K562 (cell line): ENCODE measurements around the gene IFFO2. TPM values are rescaled to one million over a fixed set of nuclear protein-coding genes. Genes with fewer than 3 reads are reported as not detected.

Experiments used
- FOXK2 ChIP-seq, 2 experiments: fragments of 450-650 bp; IDR thresholded peaks in 1 of 2; conservative IDR thresholded peaks in 1 of 2; 2 replicates each; pipeline ENCODE4 v1.6.1; 2016; ENCODE audit warnings: low read depth in 2 of 2, mild to moderate bottlenecking in 1 of 2
- GATAD2B ChIP-seq: fragments of 450-650 bp; IDR thresholded peaks from 2 replicates; pipeline ENCODE4 v1.6.1; 2017; ENCODE audit warnings: mild to moderate bottlenecking, borderline replicate concordance
- HDAC3 ChIP-seq: fragments of 450-650 bp; IDR thresholded peaks from 2 replicates; pipeline ENCODE4 v1.6.1; 2018; ENCODE audit warnings: borderline replicate concordance, mild to moderate bottlenecking, moderate library complexity; ENCODE audit not compliant: partially characterized antibody
- HMGN3 ChIP-seq: IDR thresholded peaks from 2 replicates; pipeline ENCODE4 v1.6.1; 2011; ENCODE audit warnings: borderline replicate concordance, low read depth, mild to moderate bottlenecking, mixed read lengths, low read length; ENCODE audit not compliant: insufficient read length; ENCODE audit errors: extremely low read depth
- IRF1 ChIP-seq: sonication (generic); formaldehyde crosslinking; IDR thresholded peaks from 2 replicates; pipeline ENCODE4 v1.8.0; 2022; ENCODE audit warnings: missing genetic modification reagents, mild to moderate bottlenecking, borderline replicate concordance
- MECOM ChIP-seq: fragments of 250-450 bp; sonication (Bioruptor Pico); IDR thresholded peaks from 2 replicates; pipeline ENCODE4 v1.8.0; 2022; ENCODE audit warnings: inconsistent platforms
- PBX2 ChIP-seq, 2 experiments: IDR thresholded peaks in 1 of 2; conservative IDR thresholded peaks in 1 of 2; 2 replicates each; pipeline ENCODE4 v1.6.1; 2016; ENCODE audit warnings: low read depth in 2 of 2, mild to moderate bottlenecking in 1 of 2, missing compliant biosample characterization in 1 of 2, missing genetic modification characterization in 1 of 2, moderate library complexity in 1 of 2
- SPI1 ChIP-seq: IDR thresholded peaks from 2 replicates; pipeline ENCODE4 v1.6.1; 2011; ENCODE audit warnings: low read depth, low read length, control low read depth, borderline replicate concordance
- ZNF143 ChIP-seq: sonication (generic); formaldehyde crosslinking; IDR thresholded peaks from 2 replicates; pipeline ENCODE4 v1.9.0; 2022; ENCODE audit warnings: mild to moderate bottlenecking, missing genetic modification reagents
- ZNF165 ChIP-seq: fragments of 250-450 bp; sonication (Bioruptor Pico); IDR thresholded peaks from 2 replicates; pipeline ENCODE4 v1.4.0; 2020; ENCODE audit warnings: borderline replicate concordance
- ZNF23 ChIP-seq: fragments of 250-450 bp; sonication (Bioruptor Pico); IDR thresholded peaks from 2 replicates; pipeline ENCODE4 v1.4.0; 2020; ENCODE audit warnings: mild to moderate bottlenecking
- polyA plus RNA-seq, 8 experiments: library from polyadenylated mRNA; depleted of rRNA in 4 of 8; stranded (reverse) in 5 of 8; unstranded in 3 of 8; fragments of >200 nt; fragmentation: Nextera tagmentation in 2 of 8; fragmentation: Illumina TruSeq in 1 of 8; extraction: Ambion mirVana in 2 of 8; extraction: Trizol in 1 of 8; gene quantifications; 2 replicates each; pipeline versions ENCODE4 v1.2.1 to v1.2.3, GENCODE V29; 2011 to 2014; ENCODE audit warnings: inconsistent platforms in 1 of 8, missing spikeins in 1 of 8
- total RNA-seq, 7 experiments: library from RNA; depleted of rRNA in 6 of 7; stranded (reverse); fragments of >200 nt in 6 of 7; fragmentation: Illumina TruSeq in 2 of 7; extraction: Trizol in 2 of 7; gene quantifications; 2 replicates each; pipeline versions ENCODE4 v1.2.1 to v1.2.3, GENCODE V29; 2011 to 2021; ENCODE audit warnings: low replicate concordance in 1 of 7

IFFO2 gene
- total and polyA plus RNA-seq, 9 of the 15 experiments (the other 6 are each of a cell fraction or from before 2014, with no cell fraction given), result 0.15 to 1.0 (median 0.44) TPM; not detected in 2

GRCh38 chr1:18902523-18903290 is 53.8 kb downstream of the IFFO2 start, which contains the start of gene ALDH4A1 (continued):
- peak; percentile 79 for TF ChIP-seq HMGN3
- TF ChIP-seq ZNF165 (CRISPR knock-in tag), result no peak
- no peak for TF ChIP-seq ZNF23 (CRISPR knock-in tag)
- TF ChIP-seq FOXK2 (conservative IDR thresholded peaks at IDR 0.05 in 1 of 2, IDR thresholded peaks at IDR 0.05 in 1 of 2; ENCODE audit: low read depth in 2 of 2), result peak in 1 of 2 experiments; percentile 100; a peak in 2 of 4 replicates
- TF ChIP-seq IRF1 (CRISPR knock-in tag), result no peak
- TF ChIP-seq ZNF143 (CRISPR knock-in tag), result no peak
- no peak for TF ChIP-seq PBX2 (CRISPR knock-in tag; IDR thresholded peaks at IDR 0.05; ENCODE audit: low read depth)
- TF ChIP-seq PBX2 (tag; conservative IDR thresholded peaks at IDR 0.05; ENCODE audit: low read depth), result no peak
- TF ChIP-seq GATAD2B, result no peak
- TF ChIP-seq MECOM (CRISPR knock-in tag), result no peak
- TF ChIP-seq SPI1, result no peak
- no peak for TF ChIP-seq HDAC3
